GM18858 (cell line): Measurements from ENCODE around the gene NOP16.
"Not testable (repeated sequence)": the region's sequence is repeated elsewhere in the genome, so short reads cannot be mapped to it uniquely, and the experiment has no call there.

Experiments
- ATAC-seq: cut with Tn5 transposase; IDR thresholded peaks from one replicate; pipeline ENCODE4 v1.9.1; 2021; ENCODE audit not compliant: unreplicated experiment

Gene NOP16

DNA sequence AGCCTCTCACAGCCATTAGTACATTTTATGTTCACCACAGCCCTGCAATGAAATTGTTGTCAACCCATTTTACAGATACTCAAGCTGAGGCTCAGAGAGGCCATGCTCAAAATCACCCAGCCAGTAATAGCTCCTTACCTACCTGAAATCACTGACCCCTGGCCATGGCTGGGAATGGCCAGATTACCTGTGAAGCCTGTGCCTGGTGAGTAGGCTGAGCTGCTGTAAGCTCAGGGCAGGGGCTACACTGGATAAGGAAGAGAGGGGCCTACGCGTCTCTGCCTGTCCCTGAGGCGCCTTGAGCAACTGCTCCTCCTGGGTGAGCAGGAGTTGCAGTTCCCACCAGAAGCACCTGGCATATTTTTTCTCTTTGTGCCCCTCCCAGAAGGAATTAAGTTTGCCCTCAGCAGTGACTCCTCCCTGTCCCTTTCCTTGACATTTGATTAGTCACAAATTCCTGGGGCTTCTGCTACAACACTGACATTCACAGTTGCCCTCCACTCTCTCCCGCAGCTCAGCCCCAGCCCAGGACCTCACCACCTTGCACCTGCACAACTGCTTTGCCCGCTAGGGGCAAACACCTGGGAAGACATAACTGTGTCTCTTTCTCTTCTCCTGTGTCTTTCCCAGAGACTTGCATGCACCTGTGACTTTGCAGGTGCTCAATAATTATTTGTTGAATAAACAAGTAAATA is 22.2 kb upstream of the NOP16 start:
- no peak for ATAC-seq

- ATAC-seq, result no peak
Observed at GRCh38 chr5:176409765-176410164, 21.4 kb upstream of the NOP16 start.

- no peak for ATAC-seq
Observed at GRCh38 chr5:176408590-176408989, 20.2 kb upstream of the NOP16 start.

DNA sequence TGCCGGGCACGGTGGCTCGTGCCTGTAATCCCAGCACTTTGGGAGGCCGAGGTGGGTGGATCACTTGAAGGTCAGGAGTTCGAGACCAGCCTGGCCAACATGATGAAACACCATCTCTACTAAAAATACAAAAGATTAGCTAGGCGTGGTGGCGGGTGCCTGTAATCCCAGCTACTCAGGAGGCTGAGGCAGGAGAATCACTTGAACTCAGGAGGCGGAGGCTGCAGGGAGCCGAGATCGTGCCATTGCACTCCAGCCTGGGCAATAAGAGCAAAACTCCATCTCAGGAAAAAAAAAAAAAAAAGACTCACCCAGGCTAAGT is 19.8 kb upstream of the NOP16 start:
- ATAC-seq, result not testable (repeated sequence)

GRCh38 chr5:176407456-176408251 is 19.3 kb upstream of the NOP16 start:
- no peak for ATAC-seq

- no peak for ATAC-seq
Observed at GRCh38 chr5:176406436-176407052, 18.1 kb upstream of the NOP16 start.

- ATAC-seq, result no peak
Observed at GRCh38 chr5:176405656-176406435, 17.4 kb upstream of the NOP16 start.

DNA sequence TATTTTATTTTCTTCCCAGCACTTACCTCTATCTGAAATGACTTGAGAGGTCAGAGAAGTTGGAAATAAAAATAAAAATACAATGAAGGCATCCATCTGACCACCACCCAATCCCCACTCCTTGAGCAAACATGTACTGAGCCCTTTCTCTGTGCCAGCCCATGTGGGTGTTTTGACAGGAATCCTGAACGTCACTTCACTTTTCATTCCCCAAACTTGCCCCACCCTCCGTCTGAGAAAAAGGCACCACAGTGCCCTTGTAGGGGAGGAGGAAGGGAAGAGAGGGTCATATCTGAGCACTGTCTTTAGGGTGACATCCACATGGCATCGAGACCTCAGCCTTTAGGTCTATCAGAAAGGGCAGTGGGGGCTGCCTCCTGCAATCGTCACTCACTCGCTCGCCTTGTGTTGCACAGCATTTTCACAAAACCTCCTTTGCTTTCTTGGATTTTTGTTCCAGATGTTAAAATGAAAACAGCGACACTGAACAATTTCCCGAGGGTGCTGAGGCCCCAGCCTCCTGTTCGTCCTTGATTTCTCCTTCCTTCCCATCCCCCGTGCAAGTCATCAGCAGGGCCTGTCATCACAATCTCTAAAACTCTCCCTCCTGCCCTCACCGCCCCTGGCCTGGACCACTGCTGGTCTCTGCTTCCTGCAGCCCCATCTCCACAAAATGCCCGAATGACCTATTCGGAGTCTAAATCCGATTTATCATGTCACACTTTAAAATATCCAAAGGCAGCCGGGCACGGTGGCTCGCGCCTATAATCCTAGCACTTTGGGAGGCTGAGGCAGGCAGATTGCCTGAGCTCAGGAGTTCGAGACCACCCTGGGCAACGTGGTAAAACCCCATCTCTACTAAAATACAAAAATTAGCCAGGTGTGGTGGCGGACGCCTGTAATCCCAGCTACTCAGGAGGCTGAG is 13.1 kb upstream of the NOP16 start:
- ATAC-seq, result no peak

DNA sequence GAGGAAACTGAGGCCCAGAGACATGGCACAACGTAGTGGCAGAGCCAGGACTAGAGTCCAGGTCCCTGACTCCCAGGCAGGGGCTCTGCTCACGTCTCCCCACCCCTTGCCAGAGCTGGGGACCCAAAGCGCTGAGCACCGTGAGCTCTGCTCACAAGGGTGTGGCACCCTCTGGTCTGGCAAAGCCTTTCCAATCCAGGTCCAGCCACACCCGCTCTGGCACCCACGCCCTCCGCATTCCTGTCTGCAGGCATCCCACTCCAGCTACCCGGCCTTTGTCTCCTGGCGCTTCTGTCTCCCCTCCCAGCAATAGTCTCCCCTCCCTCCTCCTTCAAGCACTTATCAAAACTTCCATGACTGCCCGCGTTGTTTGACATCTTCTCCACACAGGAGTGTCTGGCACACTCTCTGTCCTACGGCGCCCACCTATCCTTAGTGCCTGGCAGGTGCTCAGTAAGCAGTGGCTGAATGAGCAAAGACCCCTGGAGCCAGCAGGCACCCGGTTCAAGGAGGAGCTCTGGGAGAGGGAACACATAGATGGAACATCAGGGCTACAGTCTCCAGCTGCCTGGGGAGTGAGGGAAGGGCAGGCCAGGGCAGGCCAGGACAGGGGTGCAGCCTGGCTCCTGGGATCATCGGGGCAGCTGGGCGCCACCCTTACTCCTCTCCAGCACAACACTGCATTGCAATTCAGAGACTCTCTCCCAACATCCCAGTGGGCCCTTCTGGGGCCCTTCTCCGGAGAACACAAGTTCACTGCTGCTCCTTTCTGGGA is 12.2 kb upstream of the NOP16 start:
- no peak for ATAC-seq

GRCh38 chr5:176397736-176398420 is 9.5 kb upstream of the NOP16 start:
- no peak for ATAC-seq

- ATAC-seq, result no peak
Observed at GRCh38 chr5:176396330-176396729, 7.9 kb upstream of the NOP16 start.

GRCh38 chr5:176394881-176395675 is 6.7 kb upstream of the NOP16 start:
- no peak for ATAC-seq

DNA sequence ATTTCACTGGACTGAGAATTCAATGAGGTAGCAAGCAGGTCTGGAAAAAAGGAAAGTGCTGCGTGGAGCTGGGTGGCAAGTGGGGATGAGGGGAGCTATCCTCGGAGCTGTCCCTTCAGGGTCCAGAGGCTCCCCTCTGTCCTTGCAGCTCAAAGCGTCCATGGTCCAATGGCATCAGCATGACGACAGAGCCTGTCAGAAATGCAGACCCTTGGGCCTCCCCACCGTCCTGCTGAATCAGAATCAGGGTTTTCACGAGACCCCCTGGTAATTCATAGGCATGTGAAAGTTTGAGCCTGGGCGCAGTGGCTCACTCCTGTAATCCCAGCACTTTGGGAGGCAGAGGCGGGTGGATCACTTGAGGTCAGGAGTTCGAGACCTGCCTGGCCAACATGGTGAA is 5.7 kb upstream of the NOP16 start:
- ATAC-seq, result no peak

DNA sequence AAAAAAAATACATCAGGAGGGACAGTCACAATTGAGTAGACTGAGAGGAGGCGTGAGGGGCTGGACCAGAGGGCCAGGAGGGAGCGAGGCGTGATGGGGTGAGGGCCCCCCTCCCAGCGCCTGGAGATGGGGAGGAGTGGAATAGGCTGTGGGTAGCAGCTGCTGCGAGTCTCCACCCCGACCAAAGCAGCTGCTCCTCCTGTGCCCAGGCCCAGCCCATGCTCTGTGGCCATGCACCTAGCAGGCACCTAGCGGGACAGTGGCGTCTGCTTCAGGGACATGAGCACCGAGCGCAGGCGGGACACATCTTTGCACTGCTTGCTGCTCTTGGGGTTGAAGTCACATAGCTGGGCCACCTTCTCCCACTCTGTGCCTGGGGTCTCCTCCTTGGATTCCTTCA is 4.1 kb upstream of the NOP16 start:
- ATAC-seq, result no peak

DNA sequence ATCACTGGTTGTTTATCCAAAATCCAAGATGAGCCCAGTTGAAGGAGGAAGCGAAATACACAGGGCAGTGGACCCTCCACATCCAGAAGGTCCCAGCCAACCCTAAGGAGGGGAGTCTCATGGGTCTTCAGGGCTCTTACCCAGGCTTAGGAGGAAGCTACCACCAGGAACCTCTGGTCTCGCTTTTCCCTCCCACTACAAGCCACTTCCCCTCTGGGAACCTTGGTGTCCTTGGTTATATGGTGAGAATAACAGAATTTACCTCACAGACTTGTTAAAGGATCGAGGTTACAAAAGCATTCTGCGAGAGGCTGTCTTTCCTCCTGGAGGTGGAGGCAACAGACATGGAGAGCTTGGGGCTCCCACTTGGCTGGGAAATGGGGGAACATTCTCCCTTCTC is 3.6 kb upstream of the NOP16 start:
- ATAC-seq, result no peak

GRCh38 chr5:176391479-176391878 is 3.1 kb upstream of the NOP16 start:
- no peak for ATAC-seq

DNA sequence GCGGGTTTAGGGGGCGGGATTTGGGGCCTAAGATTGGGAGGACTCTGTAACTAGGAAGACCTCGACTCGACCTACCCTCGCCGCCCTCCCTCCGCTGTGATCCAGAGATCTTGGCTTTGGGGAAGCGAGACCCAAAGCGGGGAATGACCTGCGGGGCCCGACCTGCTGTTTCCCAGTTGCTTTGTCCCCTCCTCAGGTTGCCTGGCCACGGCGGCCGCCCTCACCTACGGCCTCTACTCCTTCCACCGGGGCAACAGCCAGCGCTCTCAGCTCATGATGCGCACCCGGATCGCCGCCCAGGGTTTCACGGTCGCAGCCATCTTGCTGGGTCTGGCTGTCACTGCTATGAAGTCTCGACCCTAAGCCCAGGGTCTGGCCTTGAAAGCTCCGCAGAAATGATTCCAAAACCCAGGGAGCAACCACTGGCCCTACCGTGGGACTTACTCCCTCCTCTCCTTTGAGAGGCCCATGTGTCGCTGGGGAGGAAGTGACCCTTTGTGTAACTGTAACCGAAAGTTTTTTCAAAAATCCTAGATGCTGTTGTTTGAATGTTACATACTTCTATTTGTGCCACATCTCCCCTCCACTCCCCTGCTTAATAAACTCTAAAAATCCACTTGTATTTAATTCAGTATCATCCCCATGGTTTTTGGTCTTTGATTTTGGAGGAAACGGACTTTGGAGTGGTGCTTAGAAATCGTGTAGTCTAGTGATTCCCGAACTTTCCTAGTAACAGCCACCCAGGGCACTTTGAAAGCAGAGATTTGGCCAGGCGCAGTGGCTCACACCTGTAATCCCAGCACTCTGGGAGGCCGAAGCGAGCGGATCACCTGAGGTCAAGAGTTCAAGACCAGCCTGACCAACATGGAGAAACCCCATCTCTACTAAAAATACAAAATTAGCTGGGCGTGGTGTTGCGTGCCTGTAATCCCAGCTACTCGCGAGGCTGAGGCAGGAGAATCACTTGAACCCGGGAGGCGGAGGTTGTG is 1.0 kb upstream of the NOP16 start:
- no peak for ATAC-seq
